Testis (tissue), 2 donors: Measurements from ENCODE around the gene OR4K5.

Experiments used
- POLR2A ChIP-seq: fragments of 450-650 bp; IDR thresholded peaks from one replicate; pipeline ENCODE4 v1.6.1; 2017; ENCODE audit warnings: antibody characterized with exemption, mild to moderate bottlenecking, moderate library complexity
- TF ChIP-seq, protein P1 (sequence below), 3 experiments: fragments of 450-650 bp in 2 of 3; fragments of 200-600 bp in 1 of 3; sonication (generic) in 1 of 3; IDR thresholded peaks; one replicate each; pipeline ENCODE4 v1.5.1; 2016 to 2019; ENCODE audit warnings: antibody characterized with exemption in 3 of 3, mild to moderate bottlenecking in 2 of 3, moderate library complexity in 1 of 3

DNA sequence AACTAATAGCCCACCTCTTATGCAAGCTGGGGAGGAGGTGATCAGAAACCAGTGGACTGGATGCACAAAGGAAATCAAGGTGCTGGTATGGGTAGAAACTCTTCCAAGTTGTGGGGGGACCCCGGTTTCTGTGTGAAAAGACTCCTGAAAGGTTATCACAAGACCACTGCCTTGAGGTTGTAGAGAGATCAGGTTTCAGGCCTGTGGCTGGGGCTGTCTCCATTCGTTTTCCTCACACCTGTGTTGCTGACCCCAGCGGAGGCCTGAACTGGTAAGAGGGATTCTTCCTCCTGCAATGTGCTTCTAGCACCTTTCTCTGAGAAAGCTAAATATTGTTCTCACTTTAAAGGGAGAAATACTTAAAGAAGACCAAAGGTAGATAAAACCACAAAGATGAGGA lies 9.3 kb upstream of the OR4K5 start:
- TF ChIP-seq, protein P1, sequence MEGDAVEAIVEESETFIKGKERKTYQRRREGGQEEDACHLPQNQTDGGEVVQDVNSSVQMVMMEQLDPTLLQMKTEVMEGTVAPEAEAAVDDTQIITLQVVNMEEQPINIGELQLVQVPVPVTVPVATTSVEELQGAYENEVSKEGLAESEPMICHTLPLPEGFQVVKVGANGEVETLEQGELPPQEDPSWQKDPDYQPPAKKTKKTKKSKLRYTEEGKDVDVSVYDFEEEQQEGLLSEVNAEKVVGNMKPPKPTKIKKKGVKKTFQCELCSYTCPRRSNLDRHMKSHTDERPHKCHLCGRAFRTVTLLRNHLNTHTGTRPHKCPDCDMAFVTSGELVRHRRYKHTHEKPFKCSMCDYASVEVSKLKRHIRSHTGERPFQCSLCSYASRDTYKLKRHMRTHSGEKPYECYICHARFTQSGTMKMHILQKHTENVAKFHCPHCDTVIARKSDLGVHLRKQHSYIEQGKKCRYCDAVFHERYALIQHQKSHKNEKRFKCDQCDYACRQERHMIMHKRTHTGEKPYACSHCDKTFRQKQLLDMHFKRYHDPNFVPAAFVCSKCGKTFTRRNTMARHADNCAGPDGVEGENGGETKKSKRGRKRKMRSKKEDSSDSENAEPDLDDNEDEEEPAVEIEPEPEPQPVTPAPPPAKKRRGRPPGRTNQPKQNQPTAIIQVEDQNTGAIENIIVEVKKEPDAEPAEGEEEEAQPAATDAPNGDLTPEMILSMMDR (IDR thresholded peaks at IDR 0.05) = no peak
- no peak for TF ChIP-seq POLR2A
